Activated CD4-positive, alpha-beta memory T cell treated with anti-CD3 and anti-CD28 coated beads for 36 hours (primary cell): ENCODE data around the gene GLDN. TPM values are rescaled to one million over a fixed set of nuclear protein-coding genes. Genes with fewer than 3 reads are reported as not detected.
"Not testable (repeated sequence)": the region's sequence is repeated elsewhere in the genome, so short reads cannot be mapped to it uniquely, and the experiment has no call there.

Experiments
- CTCF ChIA-PET: fragments of 350-600 bp; sonication (Branson Sonifier 250); formaldehyde crosslinking; loops from one replicate; lab custom pipeline; 2021; ENCODE audit warnings: antibody characterized with exemption, inconsistent platforms; lab: Charles Lee
- POLR2A ChIA-PET: fragments of 350-600 bp; sonication (Branson Sonifier 250); formaldehyde crosslinking; loops from one replicate; lab custom pipeline; 2021; ENCODE audit warnings: antibody characterized with exemption; lab: Charles Lee
- DNase-seq: peaks from one replicate; pipeline ENCODE4 v3.0.0-alpha.2; 2020
- H3K27ac Mint-ChIP-seq: one replicate; pipeline ENCODE4 v1.8.0; 2021; ENCODE audit warnings: mixed read lengths
- H3K27me3 Mint-ChIP-seq: one replicate; pipeline ENCODE4 v1.8.0; 2021; ENCODE audit warnings: mixed read lengths
- H3K36me3 Mint-ChIP-seq: one replicate; pipeline ENCODE4 v1.8.0; 2021; ENCODE audit warnings: mixed read lengths
- H3K4me1 Mint-ChIP-seq: one replicate; pipeline ENCODE4 v1.8.0; 2021; ENCODE audit warnings: low read depth, mixed read lengths
- H3K4me3 Mint-ChIP-seq: one replicate; pipeline ENCODE4 v1.8.0; 2021; ENCODE audit warnings: mild to moderate bottlenecking, mixed read lengths
- H3K9me3 Mint-ChIP-seq: one replicate; pipeline ENCODE4 v1.8.0; 2021; ENCODE audit warnings: mixed read lengths
- intact Hi-C: fragments of 100-400 bp; cut with micrococcal nuclease; formaldehyde crosslinking; loops from one replicate; pipeline ENCODE4 v1.15.1; 2023
- microRNA-seq: library from miRNA; unstranded; fragments of <30 nt; microRNA quantifications from one replicate; pipeline ENCODE4 v1.2.0, GENCODE V29; 2022; ENCODE audit warnings: borderline number of aligned reads, borderline microRNAs expressed, borderline replicate concordance
- total RNA-seq, 2 experiments: library from RNA; stranded (reverse); gene quantifications; one replicate each; pipeline ENCODE4 v1.2.3, GENCODE V29; 2021

GLDN gene
- total RNA-seq, 2 experiments from 2014 or later, result not detected

GRCh38 chr15:51446029-51446744 is 104.7 kb downstream of the GLDN start:
- DNase-seq, H3K27ac Mint-ChIP-seq, CTCF ChIA-PET, H3K4me3 Mint-ChIP-seq, H3K9me3 Mint-ChIP-seq, H3K4me1 Mint-ChIP-seq, POLR2A ChIA-PET, H3K27me3 Mint-ChIP-seq, intact Hi-C loops: not testable (repeated sequence)
- peaks cover 12% of the 10 kb centered on the region for H3K36me3 Mint-ChIP-seq

GRCh38 chr15:51447855-51448621 is 106.6 kb downstream of the GLDN start:
- DNase-seq, result no peak
- peaks cover 12% of the 10 kb centered on the region for H3K36me3 Mint-ChIP-seq
- no peaks in the 10 kb centered on the region for H3K9me3 Mint-ChIP-seq
- no peaks in the 10 kb centered on the region for H3K27me3 Mint-ChIP-seq
- ChIA-PET POLR2A (no interaction called here), CTCF (no interaction called here)
- intact Hi-C loops, result no loop called here
- no peaks in the 10 kb centered on the region for H3K4me1 Mint-ChIP-seq
- no peak overlapping the region for H3K27ac Mint-ChIP-seq
- no peak overlapping the region for H3K4me3 Mint-ChIP-seq

- peaks cover 12% of the 10 kb centered on the region for H3K36me3 Mint-ChIP-seq
- POLR2A ChIA-PET, result no interaction called here
Observed at GRCh38 chr15:51448622-51449399, 107.4 kb downstream of the GLDN start.

GRCh38 chr15:51450001-51450400 is 108.5 kb downstream of the GLDN start:
- CTCF ChIA-PET, result no interaction called here
- no peak overlapping the region for H3K4me3 Mint-ChIP-seq
- H3K4me1 Mint-ChIP-seq, result no peaks in the 10 kb centered on the region
- H3K27ac Mint-ChIP-seq, result no peak overlapping the region
- H3K27me3 Mint-ChIP-seq, result no peaks in the 10 kb centered on the region
- DNase-seq, result no peak
- H3K36me3 Mint-ChIP-seq, result peaks cover 12% of the 10 kb centered on the region
- no peaks in the 10 kb centered on the region for H3K9me3 Mint-ChIP-seq
- POLR2A ChIA-PET, result no interaction called here
- intact Hi-C loops, result no loop called here

More at GRCh38 chr15:51448622-51449399, 107.4 kb downstream of the GLDN start:
- no peaks in the 10 kb centered on the region for H3K9me3 Mint-ChIP-seq
- intact Hi-C loops, result no loop called here
- H3K27me3 Mint-ChIP-seq, result no peaks in the 10 kb centered on the region
- H3K4me3 Mint-ChIP-seq, result no peak overlapping the region
- no peak for DNase-seq
- H3K27ac Mint-ChIP-seq, result no peak overlapping the region
- no peaks in the 10 kb centered on the region for H3K4me1 Mint-ChIP-seq
- CTCF ChIA-PET, result no interaction called here

Small RNA genes within 50 kb of the gene (microRNA-seq; reads per million reads assigned to microRNA genes)
- gene MIR7973-1, result not detected
- gene MIR7973-2, result not detected

Other genes starting within 250 kb of the GLDN start
- under 1 TPM in 1 of 2 experiments, not detected in 1; 0.19 TPM for gene TNFAIP8L3, start 246.7 kb upstream of the GLDN start, total RNA-seq
- not detected for gene CYP19A1, start 3.1 kb upstream of the GLDN start, total RNA-seq